ENCODE data around the gene CASQ2. TPM values are rescaled to one million over a fixed set of nuclear protein-coding genes. Genes with fewer than 3 reads are reported as not detected.

The CASQ2 gene
- polyA plus RNA-seq, 1 donor from 2014 or later: not detected

DNA sequence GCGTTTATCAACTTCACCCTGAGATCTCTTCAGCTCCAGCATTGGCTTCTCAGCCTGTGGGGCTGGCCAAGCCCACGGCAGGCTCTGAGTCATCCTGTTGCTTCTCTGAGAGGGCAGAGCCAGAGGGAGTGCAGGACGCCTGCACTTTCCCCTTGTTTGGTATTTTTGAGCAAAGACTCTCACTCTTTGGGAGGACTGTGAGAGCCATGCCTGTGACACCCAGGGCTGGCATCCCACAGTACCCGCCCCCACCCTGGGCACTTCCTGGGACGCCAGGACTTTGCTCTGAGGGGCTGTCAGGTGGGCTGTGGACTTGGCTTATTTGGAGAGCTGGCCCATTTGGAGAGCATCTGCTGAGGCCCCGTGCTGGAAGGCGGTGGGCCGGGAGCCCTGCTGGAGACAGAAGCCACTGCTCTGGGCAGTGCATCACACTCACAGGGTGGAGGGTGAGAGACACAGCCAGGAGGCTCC is 89.3 kb downstream of the CASQ2 start:
- no peaks in the 10 kb centered on the region for H3K9me2 ChIP-seq (ENCODE audit: insufficient read depth, low read length)
- no peaks in the 10 kb centered on the region for H3K9me3 ChIP-seq (ENCODE audit: low read length)
- H3K27ac ChIP-seq (ENCODE audit: low read length): no peak overlapping the region
- no peaks in the 10 kb centered on the region for H4K20me1 ChIP-seq (ENCODE audit: insufficient read depth)
- TF ChIP-seq RAD21 (conservative IDR thresholded peaks at IDR 0.05): no peak
- no peak for TF ChIP-seq EP300 (conservative IDR thresholded peaks at IDR 0.05; ENCODE audit: poor library complexity, severe bottlenecking)
- TF ChIP-seq POLR2AphosphoS5 (IDR thresholded peaks at IDR 0.05): no peak
- TF ChIP-seq, protein P1, sequence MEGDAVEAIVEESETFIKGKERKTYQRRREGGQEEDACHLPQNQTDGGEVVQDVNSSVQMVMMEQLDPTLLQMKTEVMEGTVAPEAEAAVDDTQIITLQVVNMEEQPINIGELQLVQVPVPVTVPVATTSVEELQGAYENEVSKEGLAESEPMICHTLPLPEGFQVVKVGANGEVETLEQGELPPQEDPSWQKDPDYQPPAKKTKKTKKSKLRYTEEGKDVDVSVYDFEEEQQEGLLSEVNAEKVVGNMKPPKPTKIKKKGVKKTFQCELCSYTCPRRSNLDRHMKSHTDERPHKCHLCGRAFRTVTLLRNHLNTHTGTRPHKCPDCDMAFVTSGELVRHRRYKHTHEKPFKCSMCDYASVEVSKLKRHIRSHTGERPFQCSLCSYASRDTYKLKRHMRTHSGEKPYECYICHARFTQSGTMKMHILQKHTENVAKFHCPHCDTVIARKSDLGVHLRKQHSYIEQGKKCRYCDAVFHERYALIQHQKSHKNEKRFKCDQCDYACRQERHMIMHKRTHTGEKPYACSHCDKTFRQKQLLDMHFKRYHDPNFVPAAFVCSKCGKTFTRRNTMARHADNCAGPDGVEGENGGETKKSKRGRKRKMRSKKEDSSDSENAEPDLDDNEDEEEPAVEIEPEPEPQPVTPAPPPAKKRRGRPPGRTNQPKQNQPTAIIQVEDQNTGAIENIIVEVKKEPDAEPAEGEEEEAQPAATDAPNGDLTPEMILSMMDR (IDR thresholded peaks at IDR 0.05; ENCODE audit: poor library complexity, severe bottlenecking): no peak
- no peak for TF ChIP-seq TAF1 (IDR thresholded peaks at IDR 0.05; ENCODE audit: low read depth)
- TF ChIP-seq, protein P2, sequence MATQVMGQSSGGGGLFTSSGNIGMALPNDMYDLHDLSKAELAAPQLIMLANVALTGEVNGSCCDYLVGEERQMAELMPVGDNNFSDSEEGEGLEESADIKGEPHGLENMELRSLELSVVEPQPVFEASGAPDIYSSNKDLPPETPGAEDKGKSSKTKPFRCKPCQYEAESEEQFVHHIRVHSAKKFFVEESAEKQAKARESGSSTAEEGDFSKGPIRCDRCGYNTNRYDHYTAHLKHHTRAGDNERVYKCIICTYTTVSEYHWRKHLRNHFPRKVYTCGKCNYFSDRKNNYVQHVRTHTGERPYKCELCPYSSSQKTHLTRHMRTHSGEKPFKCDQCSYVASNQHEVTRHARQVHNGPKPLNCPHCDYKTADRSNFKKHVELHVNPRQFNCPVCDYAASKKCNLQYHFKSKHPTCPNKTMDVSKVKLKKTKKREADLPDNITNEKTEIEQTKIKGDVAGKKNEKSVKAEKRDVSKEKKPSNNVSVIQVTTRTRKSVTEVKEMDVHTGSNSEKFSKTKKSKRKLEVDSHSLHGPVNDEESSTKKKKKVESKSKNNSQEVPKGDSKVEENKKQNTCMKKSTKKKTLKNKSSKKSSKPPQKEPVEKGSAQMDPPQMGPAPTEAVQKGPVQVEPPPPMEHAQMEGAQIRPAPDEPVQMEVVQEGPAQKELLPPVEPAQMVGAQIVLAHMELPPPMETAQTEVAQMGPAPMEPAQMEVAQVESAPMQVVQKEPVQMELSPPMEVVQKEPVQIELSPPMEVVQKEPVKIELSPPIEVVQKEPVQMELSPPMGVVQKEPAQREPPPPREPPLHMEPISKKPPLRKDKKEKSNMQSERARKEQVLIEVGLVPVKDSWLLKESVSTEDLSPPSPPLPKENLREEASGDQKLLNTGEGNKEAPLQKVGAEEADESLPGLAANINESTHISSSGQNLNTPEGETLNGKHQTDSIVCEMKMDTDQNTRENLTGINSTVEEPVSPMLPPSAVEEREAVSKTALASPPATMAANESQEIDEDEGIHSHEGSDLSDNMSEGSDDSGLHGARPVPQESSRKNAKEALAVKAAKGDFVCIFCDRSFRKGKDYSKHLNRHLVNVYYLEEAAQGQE (IDR thresholded peaks at IDR 0.05; ENCODE audit: borderline replicate concordance): no peak
- TF ChIP-seq EZH2 (IDR thresholded peaks at IDR 0.05; ENCODE audit: borderline replicate concordance, insufficient read depth, low read length, poor library complexity, severe bottlenecking): no peak
- TF ChIP-seq MXI1 (conservative IDR thresholded peaks at IDR 0.05; ENCODE audit: poor library complexity, severe bottlenecking): no peak
- no peak for TF ChIP-seq SMC3 (conservative IDR thresholded peaks at IDR 0.05; ENCODE audit: poor library complexity)
- H3K27me3 ChIP-seq (ENCODE audit: insufficient read depth, low read depth, low read length): no peaks in the 10 kb centered on the region
- no peaks in the 10 kb centered on the region for H3K79me2 ChIP-seq (replicated peaks; ENCODE audit: insufficient read depth, low read length)
- H2AFZ ChIP-seq (ENCODE audit: low read depth, low read length): no peak overlapping the region
- H3F3A ChIP-seq (ENCODE audit: insufficient read depth, low read length, poor library complexity, severe bottlenecking): no peaks in the 10 kb centered on the region
- no peaks in the 10 kb centered on the region for H3K36me3 ChIP-seq (ENCODE audit: insufficient read depth, low read length)
- no peak overlapping the region for H3K4me3 ChIP-seq (ENCODE audit: low read length)
- no peak overlapping the region for H3K9ac ChIP-seq (ENCODE audit: low read length)
- H3K4me2 ChIP-seq (ENCODE audit: low read length): no peak overlapping the region

GRCh38 chr1:115678141-115678540 is 90.4 kb downstream of the CASQ2 start:
- no peaks in the 10 kb centered on the region for H4K20me1 ChIP-seq (ENCODE audit: insufficient read depth)
- no peaks in the 10 kb centered on the region for H3K9me2 ChIP-seq (ENCODE audit: insufficient read depth, low read length)
- no peaks in the 10 kb centered on the region for H3K36me3 ChIP-seq (ENCODE audit: insufficient read depth, low read length)
- no peak overlapping the region for H2AFZ ChIP-seq (ENCODE audit: low read depth, low read length)
- H3F3A ChIP-seq (ENCODE audit: insufficient read depth, low read length, poor library complexity, severe bottlenecking): no peaks in the 10 kb centered on the region
- peak overlapping the region; percentile 37 for H3K27ac ChIP-seq (ENCODE audit: low read length)
- H3K4me2 ChIP-seq (ENCODE audit: low read length): no peak overlapping the region
- H3K9me3 ChIP-seq (ENCODE audit: low read length): no peaks in the 10 kb centered on the region
- TF ChIP-seq, protein P2 (IDR thresholded peaks at IDR 0.05; ENCODE audit: borderline replicate concordance): no peak
- TF ChIP-seq SMC3 (conservative IDR thresholded peaks at IDR 0.05; ENCODE audit: poor library complexity) (no peak), MXI1 (conservative IDR thresholded peaks at IDR 0.05; ENCODE audit: poor library complexity, severe bottlenecking) (no peak), RAD21 (conservative IDR thresholded peaks at IDR 0.05) (no peak), TAF1 (IDR thresholded peaks at IDR 0.05; ENCODE audit: low read depth) (no peak), EZH2 (IDR thresholded peaks at IDR 0.05; ENCODE audit: borderline replicate concordance, insufficient read depth, low read length, poor library complexity, severe bottlenecking) (no peak), EP300 (conservative IDR thresholded peaks at IDR 0.05; ENCODE audit: poor library complexity, severe bottlenecking) (no peak), POLR2AphosphoS5 (IDR thresholded peaks at IDR 0.05) (no peak)
- TF ChIP-seq, protein P1 (IDR thresholded peaks at IDR 0.05; ENCODE audit: poor library complexity, severe bottlenecking): no peak
- H3K4me3 ChIP-seq (ENCODE audit: low read length): no peak overlapping the region
- H3K79me2 ChIP-seq (replicated peaks; ENCODE audit: insufficient read depth, low read length): no peaks in the 10 kb centered on the region
- no peak overlapping the region for H3K9ac ChIP-seq (ENCODE audit: low read length)
- H3K27me3 ChIP-seq (ENCODE audit: insufficient read depth, low read depth, low read length): no peaks in the 10 kb centered on the region

All from neural cell (in vitro differentiated cells).